Glomerular endothelial cell (primary cell): ENCODE measurements around the gene CDCP1. TPM values are rescaled to one million over a fixed set of nuclear protein-coding genes. Genes with fewer than 3 reads are reported as not detected.
A peak's percentile ranks its signal among the peaks of the same experiment; 100 is the strongest.
"Not testable (repeated sequence)": the region's sequence is repeated elsewhere in the genome, so short reads cannot be mapped to it uniquely, and the experiment has no call there.

ENCODE experiments used
- DNase-seq: peaks from one replicate; pipeline ENCODE4 v3.0.0-alpha.2; 2011; ENCODE audit warnings: low read depth, low spot score; ENCODE audit errors: extremely low read depth
- total RNA-seq: library from RNA; depleted of rRNA; stranded (reverse); fragments of >200 nt; gene quantifications from 2 replicates; pipeline ENCODE4 v1.2.3, GENCODE V29; 2015

CDCP1 gene
- total RNA-seq, 1 donor from 2014 or later, result 19.4 TPM

DNA sequence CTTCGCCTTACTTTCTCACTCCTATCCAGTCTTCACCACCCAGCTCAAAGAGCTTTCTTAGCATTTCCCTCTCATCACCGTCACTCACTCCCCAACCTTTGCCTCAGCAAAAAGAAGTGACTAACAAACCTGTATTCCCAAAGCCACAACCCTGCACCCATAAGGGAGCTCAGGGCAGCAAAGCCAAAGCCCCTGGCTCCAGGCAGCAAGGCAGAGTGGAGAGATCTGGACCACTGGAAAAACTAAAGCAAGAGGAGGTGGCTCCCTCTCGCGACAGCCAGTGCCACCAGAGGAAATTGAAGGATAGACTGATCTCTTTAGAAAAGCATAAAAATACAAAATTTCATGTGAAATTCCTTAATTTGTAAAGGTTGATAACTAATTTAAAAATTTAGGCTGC is 25.1 kb upstream of the CDCP1 start:
- no peak for DNase-seq

DNA sequence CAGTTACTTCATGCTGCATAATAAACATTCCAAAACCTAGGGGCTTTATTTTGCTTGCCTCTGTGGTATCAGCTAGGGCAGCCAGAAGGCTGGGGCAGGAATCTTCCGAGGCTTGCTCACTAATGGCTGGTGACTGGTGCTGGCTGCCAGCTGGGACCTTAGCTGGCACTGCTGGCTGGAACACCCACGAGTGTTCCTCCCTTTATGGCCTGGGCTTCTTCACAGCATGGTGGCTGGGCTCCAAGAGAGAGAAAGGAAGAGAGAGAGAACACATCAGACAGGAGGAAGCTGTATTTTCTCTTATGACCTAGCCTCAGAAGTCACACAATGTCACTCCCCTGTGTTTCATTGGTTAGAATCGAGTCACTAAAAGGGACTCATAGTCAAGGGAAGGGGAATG is 23.9 kb upstream of the CDCP1 start:
- DNase-seq, result no peak

DNA sequence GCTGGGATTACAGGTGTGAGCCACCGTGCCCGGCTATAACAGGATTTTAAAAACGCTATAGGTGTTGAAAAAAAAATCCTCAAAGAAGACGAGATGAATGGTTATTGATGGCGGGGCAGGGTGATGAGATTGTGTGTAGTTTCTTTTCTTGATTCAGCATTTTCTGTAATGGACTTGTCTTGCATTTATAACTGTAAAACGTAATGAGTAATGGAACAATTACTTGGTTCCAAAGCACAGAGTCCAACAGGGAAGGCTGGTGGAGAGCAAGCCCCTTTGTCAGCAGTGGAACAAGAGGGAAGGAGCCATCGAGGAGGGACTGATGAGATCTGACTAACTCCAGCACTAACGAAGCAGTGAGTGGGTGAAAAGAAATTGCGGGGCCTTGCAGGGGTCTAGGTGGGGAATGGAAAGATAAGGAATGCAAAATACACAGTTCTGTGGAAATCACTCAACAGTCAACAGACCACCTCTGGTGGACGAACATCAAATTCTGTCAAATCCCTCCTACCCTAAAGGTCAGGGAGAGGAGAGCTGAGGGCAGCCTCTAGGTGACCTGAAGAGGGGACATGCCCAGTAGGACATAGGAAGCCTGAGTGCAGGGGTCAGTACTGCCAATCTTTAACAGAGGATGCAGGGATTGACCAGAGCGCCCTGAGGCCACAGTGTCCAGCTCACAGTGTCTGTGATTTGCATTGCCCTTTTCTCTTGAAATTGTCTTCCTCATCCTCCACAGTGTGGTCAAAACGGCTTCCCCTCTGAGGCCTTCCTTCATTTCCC is 23.1 kb upstream of the CDCP1 start:
- DNase-seq, result no peak

DNA sequence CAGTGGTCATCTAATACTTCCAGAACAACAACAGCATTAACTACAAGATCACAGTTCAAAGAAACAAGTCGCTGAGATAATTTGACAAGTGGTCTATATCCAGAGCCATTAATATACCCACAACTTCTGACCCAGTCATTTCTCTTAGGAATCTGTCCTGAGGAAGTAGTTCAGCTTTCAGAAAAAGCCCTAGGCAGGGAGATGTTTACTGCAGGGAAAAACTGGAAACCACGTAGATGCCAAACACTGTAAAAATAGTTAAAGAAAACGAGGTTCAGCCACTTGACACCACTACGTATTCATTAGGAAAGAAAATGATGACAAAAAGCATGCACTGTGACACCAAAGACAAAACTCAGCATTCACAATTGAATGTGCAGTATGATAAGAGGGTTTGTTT is 22.3 kb upstream of the CDCP1 start:
- DNase-seq, result no peak

DNA sequence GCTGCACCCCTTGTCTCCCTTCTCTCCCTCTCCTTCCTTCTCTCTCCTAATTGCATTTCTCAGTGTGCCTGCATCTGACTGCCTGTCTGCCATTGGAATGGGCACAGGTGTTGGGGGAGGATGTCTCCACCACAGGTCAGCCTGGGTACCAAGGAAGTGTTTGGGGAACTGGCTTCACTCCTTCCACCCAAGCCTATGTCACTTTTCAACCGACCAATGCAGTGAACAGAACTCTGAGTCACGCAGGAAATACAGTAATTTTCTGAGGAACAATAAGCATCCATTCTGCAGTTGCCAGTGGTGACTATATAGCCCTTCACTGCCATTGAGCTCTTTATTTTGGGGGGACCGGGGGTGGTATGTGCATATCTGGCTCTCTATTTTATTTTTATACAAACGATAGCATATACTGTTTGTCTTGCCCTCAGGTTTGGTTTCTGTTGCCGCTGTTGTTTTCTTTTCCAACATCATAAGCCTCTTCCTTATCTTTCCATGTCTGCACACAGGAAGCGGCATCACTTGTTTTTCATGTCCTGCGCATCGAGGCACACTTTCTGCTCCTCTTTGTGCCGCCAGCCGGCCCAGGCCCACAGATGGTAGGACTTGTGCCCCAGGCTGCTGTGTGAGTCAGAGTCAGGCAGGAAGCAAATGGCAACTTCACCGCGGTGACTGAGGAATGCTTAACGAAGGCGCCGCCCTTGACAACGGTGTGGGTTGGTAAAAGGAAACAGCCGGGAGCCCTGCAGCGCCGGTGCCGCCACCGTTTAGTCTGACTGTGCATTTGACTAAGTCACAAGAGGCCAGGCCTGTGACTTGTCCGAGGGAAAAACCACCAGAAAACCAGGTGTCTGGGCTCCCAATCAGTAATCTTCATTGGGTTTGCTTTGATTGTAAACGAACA is 21.1 kb upstream of the CDCP1 start:
- DNase-seq, result peak; percentile 77

DNA sequence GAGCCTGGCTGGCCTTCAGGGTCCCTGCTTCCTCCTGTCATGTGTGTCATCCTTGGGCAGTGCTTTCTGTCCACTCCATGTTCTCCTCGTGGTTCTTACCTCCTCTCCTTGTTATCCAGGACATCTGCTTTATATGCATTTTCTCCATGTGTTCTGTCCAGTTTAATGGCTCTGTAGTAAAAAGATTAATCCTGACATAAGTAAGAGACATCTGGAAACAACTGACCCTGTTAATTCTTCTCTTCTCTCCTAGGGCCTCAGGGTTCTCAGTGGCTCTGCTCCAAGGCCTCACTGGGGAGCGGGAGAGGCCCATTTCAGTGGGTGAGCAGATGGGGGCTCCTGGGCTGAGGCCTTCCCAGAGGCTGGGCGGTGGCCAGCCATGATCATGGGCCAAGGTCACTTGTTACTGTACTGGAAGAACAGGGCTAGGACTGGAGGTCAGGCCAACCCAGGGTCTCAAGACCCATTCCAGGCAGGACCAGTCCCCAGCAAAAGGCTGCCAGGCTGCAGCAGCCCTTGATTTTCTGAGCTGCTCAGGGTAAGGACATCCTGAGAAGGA is 20.2 kb upstream of the CDCP1 start:
- no peak for DNase-seq

DNA sequence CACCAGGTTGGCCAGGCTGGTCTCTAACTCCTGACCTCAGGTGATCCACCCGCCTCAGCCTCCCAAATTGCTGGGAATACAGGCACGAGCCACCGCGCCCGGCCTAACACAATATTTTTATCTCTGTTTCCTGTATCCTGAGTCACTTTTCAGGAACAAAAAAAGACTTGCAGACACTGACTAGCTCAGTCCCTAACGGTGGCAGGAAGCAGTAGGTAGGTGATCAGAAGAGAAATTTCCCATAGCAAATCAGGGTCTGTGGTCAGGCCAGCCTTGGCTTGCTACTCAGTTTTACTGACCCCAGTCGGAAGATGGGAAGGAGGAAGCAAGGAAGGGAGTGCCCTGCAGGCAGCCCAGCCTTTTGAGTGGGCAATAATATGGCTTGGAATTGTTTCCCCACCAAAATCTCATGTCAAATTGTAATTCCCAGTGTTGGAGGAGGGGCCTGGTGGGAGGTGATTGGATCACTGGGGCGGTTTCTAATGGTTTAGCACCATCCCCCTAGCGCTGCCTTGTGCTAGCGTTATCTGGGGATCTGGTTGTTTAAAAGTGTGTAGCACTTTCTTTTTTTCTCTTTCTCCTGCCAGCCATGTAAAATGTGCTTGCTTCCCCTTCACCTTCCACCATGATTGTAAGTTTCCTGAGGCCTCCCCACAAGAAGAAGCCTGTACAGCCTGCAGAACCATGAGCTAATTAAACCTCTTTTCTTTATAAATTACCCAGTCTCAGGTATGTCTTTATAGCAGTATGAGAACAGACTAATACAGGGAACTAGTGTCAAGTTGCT is 19.5 kb upstream of the CDCP1 start:
- no peak for DNase-seq

DNA sequence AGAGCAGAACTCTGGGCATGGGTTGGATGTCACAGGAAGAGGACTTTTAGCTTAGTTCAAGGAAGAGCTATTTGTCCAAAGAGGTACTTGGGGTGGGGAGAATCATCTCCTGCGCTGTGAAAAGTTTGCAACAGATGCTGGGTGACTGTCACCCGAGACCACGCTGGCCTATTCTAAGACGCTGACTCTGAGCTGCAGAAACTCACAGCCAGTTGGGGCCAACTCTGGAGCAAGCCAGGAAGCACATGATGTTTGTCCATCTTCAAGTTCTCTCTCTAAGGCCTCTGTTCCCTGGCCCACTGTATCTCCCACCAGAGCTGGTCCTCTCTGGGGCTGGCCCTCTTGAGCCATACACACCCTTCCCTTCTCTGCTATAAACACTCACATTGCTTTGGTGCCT is 17.9 kb upstream of the CDCP1 start:
- DNase-seq, result no peak

DNA sequence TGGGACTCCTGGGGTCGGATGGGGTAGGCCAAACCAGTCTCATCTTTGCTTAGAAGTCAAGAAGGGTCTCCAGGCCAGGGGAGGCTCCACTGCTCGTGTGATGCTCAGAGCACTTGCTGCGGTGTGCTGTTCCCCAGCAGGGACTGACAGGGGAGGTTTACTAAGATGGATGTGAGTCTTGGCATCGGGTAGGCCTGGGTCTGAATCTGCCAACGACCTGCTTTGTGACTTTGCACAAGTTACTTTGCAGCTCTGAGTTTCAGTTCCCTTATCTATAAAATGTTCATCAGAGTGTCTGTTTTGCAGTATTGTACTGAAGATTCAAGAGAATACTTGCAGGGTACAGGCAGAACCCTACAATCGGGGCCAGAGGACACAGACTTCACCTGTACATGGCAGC is 17.3 kb upstream of the CDCP1 start:
- no peak for DNase-seq

DNA sequence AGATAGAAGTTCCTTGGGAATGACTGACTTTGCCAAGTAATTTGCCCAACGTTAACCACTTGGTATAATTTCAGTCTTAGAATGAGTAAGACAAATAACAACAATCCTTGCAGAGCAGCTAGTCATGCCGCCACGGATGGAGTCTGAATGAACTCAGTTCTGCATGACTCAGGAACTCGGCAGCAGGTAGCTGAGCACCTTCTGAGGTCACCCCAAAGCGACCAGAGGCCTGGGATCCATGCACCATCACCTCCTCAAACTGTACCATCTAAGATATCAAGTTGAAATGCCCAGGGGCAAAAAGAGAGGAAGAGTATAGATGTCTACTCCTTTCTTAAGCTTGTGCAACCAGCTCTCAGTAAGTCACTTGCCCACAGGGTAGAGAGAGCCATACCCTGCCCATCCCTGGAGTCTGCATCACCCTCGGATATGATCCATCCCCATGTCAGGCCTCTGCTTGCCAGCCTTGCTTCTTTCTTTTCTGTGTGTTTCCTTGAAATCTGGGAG is 8.5 kb upstream of the CDCP1 start:
- no peak for DNase-seq

DNA sequence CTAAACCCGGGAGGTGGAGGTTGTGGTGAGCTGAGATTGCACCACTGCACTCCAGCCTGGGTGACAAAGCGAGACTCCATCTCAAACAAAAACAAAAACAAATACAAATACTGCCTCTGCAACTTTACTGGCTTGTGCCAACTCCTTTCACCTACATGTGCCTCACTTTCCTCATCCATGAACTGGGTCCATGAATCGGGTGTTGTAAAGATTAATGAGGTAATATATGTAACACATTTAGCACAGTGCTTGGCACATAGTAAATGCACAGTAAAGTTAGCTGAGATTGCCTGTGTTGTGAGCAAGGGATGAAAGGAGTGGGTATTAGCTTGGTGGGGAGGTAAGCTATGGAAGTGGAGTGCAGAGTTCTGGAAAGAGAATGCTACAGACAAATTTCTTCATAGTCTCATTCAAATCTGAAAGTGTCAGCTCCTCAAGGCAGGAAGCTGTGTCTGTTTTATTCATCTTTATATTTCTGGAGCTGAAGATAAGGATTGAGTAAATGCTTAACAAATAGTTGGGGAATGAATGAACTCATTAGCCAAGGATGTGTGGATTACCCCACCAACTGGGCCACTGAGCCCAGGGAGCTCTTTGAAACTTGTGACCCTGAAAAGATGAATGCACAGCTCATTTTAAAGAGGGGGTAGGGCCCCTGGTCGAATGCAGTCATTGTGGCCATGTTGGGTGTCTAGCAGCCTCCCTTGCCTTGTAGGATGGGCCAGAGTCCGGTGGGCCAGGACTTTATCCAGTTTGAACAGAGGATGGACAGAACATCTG is 7.7 kb upstream of the CDCP1 start:
- no peak for DNase-seq

DNA sequence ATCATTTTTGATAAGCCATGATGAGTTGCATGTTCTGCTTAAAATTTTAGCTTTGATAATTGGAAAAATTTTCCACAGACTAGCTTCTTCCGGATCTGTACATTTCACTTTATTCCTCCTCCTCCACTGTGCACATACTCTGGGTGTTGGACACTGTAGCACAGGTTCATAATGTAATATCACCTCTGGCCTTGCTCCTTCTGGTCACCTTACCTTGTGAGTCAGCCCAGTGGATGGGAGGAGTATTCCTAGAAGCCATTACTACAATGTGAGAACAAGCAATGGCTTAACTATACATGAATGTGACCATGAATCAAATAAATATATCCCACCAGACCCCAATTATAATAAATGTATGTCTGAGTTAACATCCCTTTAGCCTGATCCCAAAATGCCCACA is 6.1 kb upstream of the CDCP1 start:
- no peak for DNase-seq

DNA sequence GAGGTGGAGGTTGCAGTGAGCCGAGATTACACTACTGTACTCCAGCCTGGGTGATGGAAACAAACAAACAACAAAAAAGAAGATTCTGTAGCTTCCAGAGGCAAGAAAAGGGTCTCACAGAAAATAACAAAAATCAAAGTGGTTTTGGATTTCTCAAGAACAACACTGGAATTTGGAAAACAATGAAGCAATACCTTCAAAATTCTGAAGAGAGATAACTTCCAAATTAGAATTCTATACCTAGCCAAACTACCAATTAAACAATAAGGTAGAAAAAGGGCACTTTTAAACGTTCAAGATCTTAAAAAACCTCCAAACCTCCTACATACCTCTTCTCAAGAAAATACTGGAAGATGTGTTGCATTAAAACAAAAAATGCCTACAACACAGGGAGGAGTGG is 4.9 kb upstream of the CDCP1 start:
- DNase-seq, result no peak

DNA sequence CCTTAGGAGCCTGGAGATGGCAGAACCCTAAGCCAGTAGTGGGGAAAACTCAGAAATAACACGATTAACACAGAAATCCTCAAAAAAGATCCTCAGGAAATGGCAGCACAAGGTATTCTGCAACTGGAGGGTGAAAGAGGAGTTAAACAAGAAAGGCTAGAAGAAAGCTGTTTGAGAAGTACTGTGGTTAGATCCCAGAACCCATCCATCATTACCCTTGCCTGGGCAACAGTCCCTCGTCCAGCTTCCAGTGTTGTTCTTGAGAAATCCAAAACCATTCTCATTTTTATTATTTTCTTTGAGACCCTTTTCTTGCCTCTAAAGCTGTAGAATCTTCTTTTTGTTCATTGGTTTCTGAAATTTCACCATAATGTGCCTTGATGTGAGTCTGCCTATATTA is 2.7 kb upstream of the CDCP1 start:
- DNase-seq, result no peak

DNA sequence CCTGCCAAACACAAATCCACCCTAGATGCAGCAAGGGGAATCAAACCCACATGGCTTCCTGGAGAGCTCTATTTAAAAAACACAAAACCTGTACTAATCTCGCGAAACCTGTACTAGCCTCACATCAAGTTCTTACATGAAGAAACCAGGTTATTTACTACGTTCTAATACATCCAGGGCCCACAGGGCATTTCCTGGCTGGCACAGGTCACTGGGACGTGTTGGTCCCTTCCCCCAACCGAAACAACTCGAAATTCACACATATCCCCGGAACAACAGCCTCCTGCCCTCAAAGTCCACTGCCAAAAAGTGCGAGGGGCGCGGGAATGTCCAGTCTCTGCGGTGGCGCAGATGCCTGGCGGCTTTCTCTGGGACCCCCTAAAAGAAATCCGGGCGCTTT is 955 bp downstream of the CDCP1 start:
- DNase-seq, result no peak

DNA sequence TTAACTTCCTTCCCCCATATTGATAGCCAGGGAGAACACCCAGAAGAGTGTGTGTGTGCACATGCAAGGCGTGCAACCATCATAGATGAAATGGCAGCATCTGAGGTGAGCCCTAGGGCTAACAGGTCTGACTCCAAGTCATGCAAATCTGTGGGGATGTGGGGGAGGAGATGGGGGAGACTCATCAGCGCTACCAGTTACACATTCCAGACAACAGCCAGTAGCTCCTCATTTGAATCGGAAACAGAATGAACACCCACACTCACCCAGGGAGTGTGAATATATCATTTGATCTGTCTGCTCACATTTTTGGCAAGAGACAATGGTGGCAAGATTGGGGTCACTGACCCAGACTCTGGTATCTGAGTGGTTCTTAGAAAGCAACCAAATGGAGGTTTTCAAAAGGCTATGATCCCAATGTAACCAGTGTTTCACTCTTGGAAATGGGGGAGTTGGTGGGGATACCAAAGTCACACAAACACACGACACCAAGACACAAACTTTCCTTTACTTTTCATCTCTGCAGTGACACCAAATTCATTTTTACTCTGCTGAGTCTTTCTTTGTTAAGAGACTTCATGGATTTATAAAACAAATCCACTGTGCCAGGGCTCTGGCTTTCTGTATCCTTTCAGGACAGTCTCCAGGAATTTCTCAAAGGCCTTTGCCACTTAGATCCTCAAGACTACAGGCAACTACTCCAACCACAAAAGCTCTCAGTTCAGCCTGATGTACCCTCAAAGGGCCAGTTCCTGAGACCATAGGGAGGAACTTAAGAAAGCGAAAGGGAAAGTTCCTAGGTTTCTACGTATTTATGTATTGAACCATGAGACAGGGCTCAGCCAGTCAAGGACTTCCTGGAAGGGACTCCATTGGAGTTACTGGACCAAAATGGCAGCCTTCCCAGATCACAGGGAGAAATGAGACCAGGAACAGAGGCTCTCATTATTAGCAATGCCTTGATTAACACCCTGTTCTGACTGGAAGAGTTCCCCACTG is 2.2 kb downstream of the CDCP1 start:
- DNase-seq, result no peak

DNA sequence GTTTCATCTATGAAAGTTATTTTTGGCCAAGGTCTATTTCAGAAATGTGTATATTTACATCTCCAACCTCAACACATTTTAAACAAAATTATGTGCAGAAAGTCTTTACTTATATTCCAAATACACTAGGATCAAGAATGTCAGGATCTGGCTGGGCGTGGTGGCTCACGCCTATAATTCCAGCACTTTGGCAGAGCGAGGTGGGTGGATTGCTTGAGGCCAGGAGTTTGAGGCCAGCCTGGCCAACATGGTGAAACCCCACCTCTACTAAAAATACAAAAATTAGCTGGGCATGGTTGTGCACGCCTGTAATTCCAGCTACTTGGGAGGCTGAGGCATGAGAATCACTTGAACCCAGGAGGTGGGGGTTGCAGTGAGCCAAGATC is 5.4 kb downstream of the CDCP1 start:
- DNase-seq, result not testable (repeated sequence)

DNA sequence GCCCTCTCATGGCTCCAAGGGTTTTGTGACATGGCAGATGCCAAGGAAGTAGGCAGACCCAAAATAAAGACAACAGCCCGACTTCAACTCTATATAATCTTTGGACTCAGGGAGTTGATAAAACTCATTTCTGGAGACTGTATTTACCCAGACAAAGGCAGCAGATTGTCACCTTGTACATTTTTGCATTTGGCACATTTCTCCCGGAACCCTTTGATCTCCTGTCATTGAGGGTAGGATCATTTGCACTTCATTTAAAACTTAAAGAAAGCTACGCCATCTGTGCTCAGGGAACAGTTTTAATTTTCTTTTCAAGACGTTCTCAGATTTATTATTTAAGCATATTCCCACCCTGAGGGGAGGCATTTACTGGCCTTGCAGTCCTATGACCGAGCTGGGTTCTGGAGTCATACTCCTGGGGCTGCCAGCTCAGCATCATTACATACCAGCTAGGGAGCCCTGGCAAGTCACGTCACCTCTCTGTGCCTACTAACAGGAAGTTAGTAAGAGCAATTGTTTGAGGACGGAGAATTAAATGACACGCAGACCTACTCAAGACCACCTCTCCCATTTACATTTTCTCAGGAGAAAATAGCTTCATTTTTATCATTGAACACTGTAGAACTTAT is 5.9 kb downstream of the CDCP1 start:
- DNase-seq, result no peak
